Stimulated activated CD4-positive, alpha-beta T cell treated with anti-CD3 and anti-CD28 coated beads, Interleukin-2, amount 100 ng/mL, for 4 hours (primary cell): ENCODE data around the gene AGPS.
"Not testable (repeated sequence)": the region's sequence is repeated elsewhere in the genome, so short reads cannot be mapped to it uniquely, and the experiment has no call there.

Source experiments
- DNase-seq: peaks from one replicate; pipeline ENCODE4 v3.0.0-alpha.2; 2020; ENCODE audit warnings: low read depth

Gene AGPS

GRCh38 chr2:177422271-177422670, 29.7 kb downstream of the AGPS start:
- no peak for DNase-seq

DNA sequence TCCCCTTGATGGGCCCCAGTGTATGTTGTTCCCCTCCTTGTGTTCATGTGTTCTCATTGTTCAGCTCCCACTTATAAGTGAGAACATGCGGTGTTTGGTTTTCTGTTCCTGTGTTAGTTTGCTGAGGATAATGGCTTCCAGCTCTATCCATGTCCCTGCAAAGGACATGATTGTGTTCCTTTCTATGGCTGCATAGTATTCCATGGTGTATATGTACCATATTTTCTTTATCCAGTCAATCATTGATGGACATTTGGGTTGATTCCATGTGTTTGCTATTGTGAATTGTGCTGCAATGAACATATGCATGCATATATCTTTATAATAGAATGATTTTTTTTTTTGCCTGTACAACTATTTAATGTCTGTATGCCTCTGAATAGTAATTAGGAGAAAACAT, 31.5 kb downstream of the AGPS start:
- not testable (repeated sequence) for DNase-seq

DNA sequence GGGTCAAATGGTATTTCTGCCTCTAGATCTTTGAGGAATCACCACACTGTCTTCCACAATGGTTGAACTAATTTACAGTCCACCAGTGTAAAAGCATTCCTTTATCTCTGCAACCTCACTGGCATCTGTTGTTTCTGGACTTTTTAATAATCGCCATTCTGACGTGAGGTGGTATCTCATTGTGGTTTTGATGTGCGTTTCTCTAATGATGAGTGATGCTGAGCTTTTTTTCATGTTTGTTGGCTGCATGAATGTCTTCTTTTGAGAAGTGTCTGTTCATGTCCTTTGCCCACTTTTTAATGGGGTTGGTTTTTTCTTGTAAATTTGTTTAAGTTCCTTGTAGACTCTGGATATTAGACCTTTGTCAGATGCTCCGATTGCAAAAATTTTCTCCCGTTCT, 32.0 kb downstream of the AGPS start:
- DNase-seq, result not testable (repeated sequence)

DNA sequence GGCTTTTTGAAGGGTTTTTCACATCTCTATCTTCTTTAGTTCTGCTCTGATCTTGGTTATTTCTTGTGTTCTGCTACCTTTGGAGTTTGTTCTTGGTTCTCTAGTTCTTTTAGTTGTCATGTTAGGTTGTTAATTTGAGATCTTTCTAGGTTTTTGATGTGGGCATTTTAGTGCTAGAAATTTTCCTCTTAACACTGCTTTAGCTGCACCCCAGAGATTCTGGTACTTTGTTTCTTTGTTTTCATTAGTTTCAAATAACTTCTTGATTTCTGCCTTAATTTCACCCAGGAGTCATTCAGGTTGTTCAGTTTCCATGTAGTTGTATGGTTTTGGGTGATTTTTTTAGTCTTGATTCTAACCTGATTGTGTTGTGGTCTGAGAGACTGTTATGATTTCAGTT, 34.7 kb downstream of the AGPS start:
- DNase-seq, result no peak

DNA sequence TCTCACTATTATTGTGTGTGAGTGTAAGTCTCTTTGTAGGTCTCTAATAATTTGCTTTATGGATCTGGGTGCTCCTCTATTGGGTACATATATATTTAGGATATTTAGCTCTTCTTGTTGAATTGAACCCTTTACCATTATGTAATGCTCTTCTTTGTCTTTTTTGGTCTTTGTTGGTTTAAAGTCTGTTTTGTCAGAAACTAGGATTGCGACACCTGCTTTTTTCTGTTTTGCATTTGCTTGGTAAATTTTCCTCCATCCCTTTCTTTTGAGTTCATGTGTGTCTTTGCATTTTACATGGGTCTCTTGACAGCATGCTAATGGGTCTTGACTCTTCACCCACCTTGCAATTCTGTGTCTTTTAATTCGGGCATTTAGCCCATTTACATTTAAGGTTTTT, 35.4 kb downstream of the AGPS start:
- not testable (repeated sequence) for DNase-seq

DNA sequence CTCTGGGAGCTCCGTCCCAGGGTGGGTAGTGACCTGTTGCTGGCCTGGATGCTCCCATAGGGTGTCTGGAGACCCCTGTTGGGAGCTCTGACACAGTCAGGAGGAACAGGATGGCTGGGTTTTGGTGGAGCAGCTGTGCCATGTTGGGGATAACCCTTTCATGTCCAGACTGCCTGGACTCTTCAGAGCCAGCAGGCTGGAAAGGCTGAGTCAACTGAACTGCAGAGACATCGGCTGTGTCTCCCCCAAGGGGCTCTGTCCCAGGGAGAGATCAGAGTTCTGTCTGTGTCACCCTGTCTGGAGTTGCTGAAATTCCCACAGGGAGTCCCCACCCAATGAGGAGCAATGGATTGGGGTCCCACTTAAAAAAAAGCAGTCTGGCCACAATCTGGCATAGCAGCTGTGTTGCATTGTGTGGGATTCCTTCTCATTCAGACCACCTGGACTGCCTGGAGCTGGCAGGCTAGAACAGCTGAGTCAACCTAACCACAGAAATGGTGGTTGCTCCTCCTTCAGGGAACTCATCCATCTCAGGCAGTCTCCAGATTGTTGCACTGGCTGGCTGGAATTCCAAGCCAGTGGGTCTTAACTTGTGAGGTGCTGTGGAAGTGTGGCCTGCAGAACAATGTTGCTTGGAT, 37.2 kb downstream of the AGPS start:
- DNase-seq, result no peak

GRCh38 chr2:177430411-177430810, 37.8 kb downstream of the AGPS start:
- DNase-seq, result no peak

DNA sequence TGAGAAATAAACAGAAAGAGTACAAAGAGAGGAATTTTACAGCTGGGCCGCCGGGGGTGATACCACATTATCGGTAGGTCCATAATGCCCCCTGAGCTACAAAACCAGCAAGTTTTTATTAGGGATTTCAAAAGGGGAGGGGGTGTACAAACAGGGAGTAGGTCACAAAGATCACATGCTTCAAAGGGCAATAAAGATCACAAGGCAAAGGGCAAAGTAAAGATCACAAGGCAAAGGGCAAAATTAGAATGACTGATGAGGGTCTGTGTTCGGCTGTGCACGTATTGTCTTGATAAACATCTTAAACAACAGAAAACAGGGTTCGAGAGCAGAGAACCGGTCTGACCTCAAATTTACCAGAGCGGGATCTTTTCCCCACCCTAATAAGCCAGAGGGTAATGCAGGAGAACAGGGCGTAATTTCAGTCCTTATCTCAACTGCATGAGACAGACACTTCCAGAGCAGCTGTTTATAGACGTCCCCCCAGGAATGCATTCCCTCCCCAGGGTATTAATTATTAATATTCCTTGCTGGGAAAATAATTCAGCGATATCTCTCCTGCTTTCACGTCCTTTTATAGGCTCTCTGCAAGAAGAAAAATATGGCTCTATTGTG, 38.6 kb downstream of the AGPS start:
- not testable (repeated sequence) for DNase-seq

DNA sequence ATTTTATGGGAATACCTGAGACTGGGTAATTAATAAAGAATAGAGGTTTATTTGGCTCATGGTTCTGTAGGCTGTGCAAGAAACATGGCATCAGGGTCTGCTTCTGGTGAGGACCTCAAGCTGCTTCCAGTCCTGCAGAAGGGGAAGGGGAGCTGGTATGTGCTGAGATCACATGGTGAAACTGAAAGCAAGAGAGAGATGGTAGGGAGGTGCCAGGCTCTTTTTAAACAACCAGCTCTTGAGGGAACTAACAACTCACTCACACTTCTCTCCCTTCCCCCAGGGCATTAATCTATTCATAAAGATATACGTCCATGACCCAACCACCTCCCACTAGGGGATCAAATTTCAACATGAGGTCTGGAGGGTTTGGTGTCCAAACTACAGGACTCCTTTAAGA, 40.1 kb downstream of the AGPS start:
- DNase-seq, result no peak

DNA sequence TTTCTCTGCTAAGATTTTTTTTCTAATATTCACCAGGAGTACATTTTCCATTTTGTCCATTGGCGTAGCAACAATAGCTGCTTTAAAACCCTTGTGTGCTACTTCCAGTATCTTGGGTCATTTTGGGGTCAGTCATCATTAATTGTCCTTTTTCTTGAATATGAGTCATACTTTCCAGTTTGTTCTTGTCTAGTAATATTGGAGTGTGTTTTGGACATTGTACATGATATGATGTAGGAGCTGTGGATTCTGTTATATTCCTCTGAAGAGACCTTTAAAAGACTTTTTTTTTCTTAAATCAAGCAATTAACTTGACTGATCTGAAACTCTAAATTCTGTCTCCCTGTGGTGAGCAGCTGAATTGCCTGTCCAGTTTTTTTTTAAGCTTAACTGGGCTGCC, 40.8 kb downstream of the AGPS start:
- DNase-seq, result no peak

- DNase-seq, result no peak
Measured at GRCh38 chr2:177434475-177434874, 41.9 kb downstream of the AGPS start.

DNA sequence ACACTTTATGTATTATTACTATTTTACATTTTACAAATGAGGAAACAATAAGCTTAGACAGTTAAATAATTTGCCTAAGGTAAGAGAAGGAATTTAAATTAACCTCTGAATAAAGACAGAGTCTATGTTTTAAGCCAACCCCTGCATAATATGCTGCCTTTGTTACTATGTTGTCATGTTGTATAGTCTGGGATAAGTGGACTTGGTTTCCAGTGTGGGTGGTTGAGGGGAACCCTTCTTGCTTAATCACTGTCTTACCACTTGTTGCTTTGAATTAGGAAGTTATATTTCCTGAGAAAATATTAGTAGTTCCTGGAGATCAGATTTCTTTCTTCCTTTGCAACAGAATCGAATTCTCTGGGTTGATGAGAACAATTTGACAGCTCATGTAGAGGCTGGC, 52.6 kb downstream of the AGPS start:
- DNase-seq, result no peak

DNA sequence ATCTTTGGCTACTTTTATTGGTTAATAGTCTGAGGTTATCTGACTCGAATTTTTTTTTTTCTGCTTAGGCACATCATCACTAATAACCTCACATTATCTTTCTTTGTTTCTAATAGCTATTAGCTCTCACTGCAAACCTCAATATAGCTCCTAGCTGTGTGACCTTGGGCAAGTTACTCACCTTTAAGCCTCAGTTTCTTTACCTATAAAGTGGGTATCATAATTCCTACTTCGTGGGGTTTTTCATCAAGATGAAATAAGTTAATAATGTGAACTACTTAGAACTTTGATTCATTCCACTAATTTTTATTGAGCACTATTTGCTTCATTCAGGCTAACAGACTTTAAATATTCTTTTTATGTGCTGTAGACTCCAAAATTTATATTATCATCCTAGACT, 55.5 kb downstream of the AGPS start:
- DNase-seq, result no peak

DNA sequence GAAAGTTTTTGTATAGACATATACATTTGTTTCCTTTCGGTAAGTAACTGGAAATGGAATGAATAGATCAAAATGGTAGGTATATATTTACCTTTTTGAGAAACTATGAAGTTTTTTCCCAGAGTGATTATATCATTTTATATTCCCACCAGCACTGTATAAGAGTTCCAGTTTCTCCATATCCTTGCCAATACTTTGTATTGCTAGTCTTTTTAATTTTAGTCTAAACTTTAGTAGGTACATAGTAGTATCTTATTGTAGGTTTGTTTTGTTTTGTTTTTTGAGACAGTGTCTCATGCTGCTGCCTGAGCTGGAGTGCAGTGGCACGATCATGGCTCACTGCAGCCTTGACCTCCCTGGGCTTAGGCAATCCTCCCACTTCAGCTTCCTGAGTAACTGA, 56.6 kb downstream of the AGPS start:
- DNase-seq, result no peak

GRCh38 chr2:177455187-177455586, 62.6 kb downstream of the AGPS start:
- no peak for DNase-seq

- DNase-seq, result not testable (repeated sequence)
Measured at GRCh38 chr2:177459756-177460155, 67.2 kb downstream of the AGPS start.

DNA sequence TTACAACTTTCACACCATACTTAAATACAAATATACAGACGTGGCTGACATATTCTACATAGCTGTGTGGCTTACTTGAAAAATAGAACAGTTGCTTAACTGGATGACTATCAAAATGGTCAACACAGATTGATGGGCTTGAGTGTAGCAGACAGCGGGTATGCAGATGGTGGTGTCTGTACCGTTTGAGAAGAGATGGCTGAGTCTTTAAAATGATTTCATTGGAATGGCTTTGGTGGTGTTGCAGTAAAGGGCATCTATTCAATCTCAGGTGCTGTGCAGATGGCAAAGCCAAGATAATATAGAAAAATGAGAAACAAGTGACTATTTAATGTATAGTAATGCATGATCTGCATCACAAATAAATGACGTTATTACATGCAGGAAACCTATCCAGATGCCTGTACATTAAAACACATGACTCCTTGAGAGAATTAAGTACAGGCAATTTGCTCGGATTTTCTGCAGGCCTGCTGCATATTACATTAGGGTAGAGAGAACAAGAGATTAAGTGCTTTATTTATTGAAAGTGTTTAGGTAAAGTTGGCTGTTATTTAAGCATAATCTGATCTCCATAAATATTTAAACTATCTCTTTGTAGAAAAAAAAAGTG, 68.5 kb downstream of the AGPS start:
- DNase-seq, result no peak

- no peak for DNase-seq
Measured at GRCh38 chr2:177464549-177464948, 72.0 kb downstream of the AGPS start.

- DNase-seq, result no peak
Measured at GRCh38 chr2:177465400-177466138, 73.0 kb downstream of the AGPS start.

- DNase-seq, result no peak
Measured at GRCh38 chr2:177466337-177467195, 74.0 kb downstream of the AGPS start.

DNA sequence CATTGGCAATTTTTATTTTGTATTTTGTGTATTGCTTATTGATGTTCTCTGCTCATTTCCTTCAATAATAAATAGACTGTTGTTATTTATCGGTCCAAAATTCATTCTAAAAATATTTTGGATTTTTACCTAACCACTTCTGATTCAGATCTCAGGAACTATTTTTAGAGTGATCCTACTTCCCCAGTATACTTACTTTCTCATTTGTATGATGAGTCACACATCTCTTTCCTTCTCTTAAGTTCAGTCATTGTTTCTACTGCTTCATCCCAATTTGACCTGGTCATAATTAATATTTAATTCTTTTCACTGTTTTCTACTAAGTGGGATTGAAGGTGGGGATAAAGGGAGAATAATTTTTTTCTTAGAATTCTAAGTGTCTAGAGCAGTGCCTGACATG, 75.1 kb downstream of the AGPS start:
- DNase-seq, result no peak

GRCh38 chr2:177471990-177472389, 79.4 kb downstream of the AGPS start:
- DNase-seq, result no peak
